ENCODE results near the gene KCND3. TPM values are rescaled to one million over a fixed set of nuclear protein-coding genes. Genes with fewer than 3 reads are reported as not detected.

Gene KCND3
- total RNA-seq, 1 donor from 2014 or later: 0.31 TPM

GRCh38 chr1:111911061-111911460 lies 78.4 kb downstream of the KCND3 start:
- peaks cover 34% of the 10 kb centered on the region for H3K27me3 Mint-ChIP-seq (ENCODE audit: low read depth)
- no peaks in the 10 kb centered on the region for H3K36me3 Mint-ChIP-seq
- peaks cover 10% of the 10 kb centered on the region for H3K9me3 Mint-ChIP-seq
- H3K4me3 Mint-ChIP-seq: no peak overlapping the region
- TF ChIP-seq CTCF (IDR thresholded peaks at IDR 0.05; ENCODE audit: unreplicated experiment): no peak
- no peaks in the 10 kb centered on the region for H3K4me1 Mint-ChIP-seq
- H3K27ac Mint-ChIP-seq: no peak overlapping the region
- no peak for DNase-seq (ENCODE audit: low spot score in 2 of 2, unreplicated experiment in 2 of 2)

- Mint-ChIP-seq H3K9me3 (no peaks in the 10 kb centered on the region), H3K36me3 (no peaks in the 10 kb centered on the region), H3K27me3 (ENCODE audit: low read depth) (peaks cover 50% of the 10 kb centered on the region), H3K27ac (no peak overlapping the region), H3K4me3 (no peak overlapping the region), H3K4me1 (no peaks in the 10 kb centered on the region)
- TF ChIP-seq CTCF (IDR thresholded peaks at IDR 0.05; ENCODE audit: unreplicated experiment): no peak
- DNase-seq (ENCODE audit: low spot score in 2 of 2, unreplicated experiment in 2 of 2): no peak
Measured at GRCh38 chr1:111909030-111909429, 80.4 kb downstream of the KCND3 start.

GRCh38 chr1:111908011-111908621 lies 81.4 kb downstream of the KCND3 start:
- Mint-ChIP-seq H3K9me3 (no peaks in the 10 kb centered on the region), H3K36me3 (no peaks in the 10 kb centered on the region), H3K27me3 (ENCODE audit: low read depth) (peaks cover 55% of the 10 kb centered on the region), H3K27ac (no peak overlapping the region), H3K4me3 (no peak overlapping the region), H3K4me1 (no peaks in the 10 kb centered on the region)
- TF ChIP-seq CTCF (IDR thresholded peaks at IDR 0.05; ENCODE audit: unreplicated experiment): no peak
- DNase-seq (ENCODE audit: low spot score in 2 of 2, unreplicated experiment in 2 of 2): no peak

- peaks cover 56% of the 10 kb centered on the region for H3K27me3 Mint-ChIP-seq (ENCODE audit: low read depth)
- H3K27ac Mint-ChIP-seq: no peak overlapping the region
- TF ChIP-seq CTCF (IDR thresholded peaks at IDR 0.05; ENCODE audit: unreplicated experiment): no peak
- no peaks in the 10 kb centered on the region for H3K36me3 Mint-ChIP-seq
- no peaks in the 10 kb centered on the region for H3K4me1 Mint-ChIP-seq
- no peaks in the 10 kb centered on the region for H3K9me3 Mint-ChIP-seq
- DNase-seq (ENCODE audit: low spot score in 2 of 2, unreplicated experiment in 2 of 2): no peak
- H3K4me3 Mint-ChIP-seq: no peak overlapping the region
Measured at GRCh38 chr1:111907321-111907720, 82.1 kb downstream of the KCND3 start.

GRCh38 chr1:111906816-111907215 lies 82.7 kb downstream of the KCND3 start:
- no peak for DNase-seq (ENCODE audit: low spot score in 2 of 2, unreplicated experiment in 2 of 2)
- H3K9me3 Mint-ChIP-seq: no peaks in the 10 kb centered on the region
- H3K4me1 Mint-ChIP-seq: no peaks in the 10 kb centered on the region
- TF ChIP-seq CTCF (IDR thresholded peaks at IDR 0.05; ENCODE audit: unreplicated experiment): no peak
- H3K27ac Mint-ChIP-seq: no peak overlapping the region
- H3K4me3 Mint-ChIP-seq: no peak overlapping the region
- no peaks in the 10 kb centered on the region for H3K36me3 Mint-ChIP-seq
- peaks cover 60% of the 10 kb centered on the region for H3K27me3 Mint-ChIP-seq (ENCODE audit: low read depth)

- H3K9me3 Mint-ChIP-seq: no peaks in the 10 kb centered on the region
- no peaks in the 10 kb centered on the region for H3K4me1 Mint-ChIP-seq
- no peak for TF ChIP-seq CTCF (IDR thresholded peaks at IDR 0.05; ENCODE audit: unreplicated experiment)
- H3K36me3 Mint-ChIP-seq: no peaks in the 10 kb centered on the region
- H3K27ac Mint-ChIP-seq: no peak overlapping the region
- no peak overlapping the region for H3K4me3 Mint-ChIP-seq
- DNase-seq (ENCODE audit: low spot score in 2 of 2, unreplicated experiment in 2 of 2): no peak
- H3K27me3 Mint-ChIP-seq (ENCODE audit: low read depth): peaks cover 63% of the 10 kb centered on the region
Measured at GRCh38 chr1:111906111-111906510, 83.4 kb downstream of the KCND3 start.
